Measurements from ENCODE around the gene MAPK14.

DNA sequence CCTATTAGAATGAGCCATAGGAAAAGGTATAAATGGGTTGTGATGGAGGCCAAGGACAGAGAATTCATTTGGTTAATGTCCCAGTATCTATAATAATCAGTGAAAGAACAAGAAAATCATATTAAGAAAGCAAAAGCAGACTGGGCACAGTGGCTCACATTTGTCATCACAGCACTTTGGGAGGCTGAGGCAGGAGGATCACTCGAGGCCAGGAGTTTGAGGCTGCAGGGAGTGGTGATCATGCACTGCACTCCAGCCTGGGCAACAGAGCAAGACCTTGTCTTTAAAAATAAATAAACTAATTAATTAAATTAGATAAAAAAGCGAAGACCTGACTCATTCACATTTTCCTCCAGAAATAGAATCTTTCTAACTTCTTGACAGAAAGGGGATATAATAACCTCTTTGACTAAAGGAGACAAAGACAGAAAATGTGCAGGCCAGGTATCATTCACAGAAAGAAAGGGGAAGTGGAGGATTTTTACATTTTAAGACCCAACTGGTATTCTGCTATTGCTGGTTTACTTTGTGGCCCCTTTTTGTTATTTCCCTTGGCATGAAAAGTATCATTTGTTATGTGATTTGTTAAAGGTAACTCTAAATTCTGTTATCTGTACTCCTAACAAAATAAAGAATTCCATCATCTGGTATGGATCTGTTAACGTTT, 70.8 kb downstream of the MAPK14 start:
- no peak for TF ChIP-seq CTCF (IDR thresholded peaks at IDR 0.05; ENCODE audit: low read depth, low read length, poor library complexity, severe bottlenecking)
- no peak for TF ChIP-seq EZH2phosphoT487 (IDR thresholded peaks at IDR 0.05; ENCODE audit: borderline replicate concordance, low read length)
